ENCODE results near the gene TENM3.

TENM3 gene

GRCh38 chr4:182294451-182294850 is 51.2 kb downstream of the TENM3 start:
- DNase-seq (ENCODE audit: low spot score): no peak
- ChIA-PET CTCF (interaction anchor here (0.7 kb wide), 1 partner anchor 69 kb away, joined by 3 read pairs; no protein-coding TSS in a partner anchor), POLR2A (ENCODE audit: low non-redundant PET) (no interaction called here)
- TF ChIP-seq CTCF (conservative IDR thresholded peaks at IDR 0.05; ENCODE audit: low read depth): no peak
- no peak overlapping the region for H3K27ac ChIP-seq

DNA sequence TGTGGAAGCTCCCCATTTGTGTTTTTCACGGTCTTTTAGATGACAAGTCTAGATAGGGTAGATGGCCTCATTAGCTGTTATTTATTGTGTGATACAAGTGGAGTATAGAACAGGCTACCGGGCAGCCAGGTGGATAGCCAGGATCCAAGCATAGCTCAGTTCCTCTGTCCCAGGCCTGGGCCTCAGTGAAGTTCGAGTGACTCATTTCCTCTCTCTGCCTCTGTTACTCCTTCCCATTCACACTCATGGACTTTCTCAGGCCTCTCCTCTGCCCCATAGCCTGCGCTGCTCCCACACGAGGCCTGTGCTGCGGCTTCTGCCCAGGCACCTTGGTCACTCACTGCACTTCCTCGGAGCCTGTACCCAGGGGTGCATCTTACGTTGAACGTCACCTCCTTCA is 54.5 kb downstream of the TENM3 start:
- ChIA-PET POLR2A (ENCODE audit: low non-redundant PET) (no interaction called here), CTCF (interaction anchor here (0.6 kb wide), 1 partner anchor 18 kb away, joined by 4 read pairs; no protein-coding TSS in a partner anchor)
- no peak for TF ChIP-seq CTCF (conservative IDR thresholded peaks at IDR 0.05; ENCODE audit: low read depth)
- no peak overlapping the region for H3K27ac ChIP-seq
- DNase-seq (ENCODE audit: low spot score): peak; percentile 12

- ChIA-PET POLR2A (ENCODE audit: low non-redundant PET) (no interaction called here), CTCF (no interaction called here)
- H3K27ac ChIP-seq: no peak overlapping the region
- no peak for DNase-seq (ENCODE audit: low spot score)
- TF ChIP-seq CTCF (conservative IDR thresholded peaks at IDR 0.05; ENCODE audit: low read depth): no peak
Measured at GRCh38 chr4:182301736-182302135, 58.5 kb downstream of the TENM3 start.

DNA sequence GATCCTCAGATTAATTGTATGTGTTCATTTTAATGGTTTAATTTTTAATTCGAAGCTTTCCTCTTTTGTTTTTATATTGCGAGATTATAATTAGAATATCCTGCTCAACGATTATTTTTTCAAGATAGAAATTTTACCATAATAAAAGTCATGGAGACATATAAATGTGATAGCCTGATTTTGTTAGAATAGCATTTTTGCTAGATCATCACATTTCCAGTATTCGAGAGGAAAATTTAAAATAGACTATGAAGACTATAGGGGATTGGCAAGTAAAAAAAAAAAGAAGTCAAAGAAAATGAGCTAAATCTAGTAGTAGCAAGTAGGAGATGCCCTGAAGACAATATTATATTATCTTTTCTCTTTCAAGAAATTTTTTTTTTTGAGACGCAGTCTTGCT is 60.6 kb downstream of the TENM3 start:
- POLR2A ChIA-PET (ENCODE audit: low non-redundant PET): no interaction called here
- TF ChIP-seq CTCF (conservative IDR thresholded peaks at IDR 0.05; ENCODE audit: low read depth): no peak
- CTCF ChIA-PET: interaction anchor here (0.6 to 0.7 kb wide), 3 partner anchors 39 to 135 kb away, joined by 3 to 4 read pairs (median 3); no protein-coding TSS in a partner anchor
- H3K27ac ChIP-seq: no peak overlapping the region
- no peak for DNase-seq (ENCODE audit: low spot score)

GRCh38 chr4:182306792-182307507 is 63.7 kb downstream of the TENM3 start:
- ChIA-PET CTCF (interaction anchor here (0.5 to 0.7 kb wide), 3 partner anchors 27 to 1032 kb away, joined by 3 to 4 read pairs (median 3); no protein-coding TSS in a partner anchor), POLR2A (ENCODE audit: low non-redundant PET) (no interaction called here)
- no peak for TF ChIP-seq CTCF (conservative IDR thresholded peaks at IDR 0.05; ENCODE audit: low read depth)
- DNase-seq (ENCODE audit: low spot score): peak; percentile 44
- no peak overlapping the region for H3K27ac ChIP-seq

- peak; percentile 83 for DNase-seq (ENCODE audit: low spot score)
- peak overlapping the region; percentile 98 for H3K27ac ChIP-seq
- ChIA-PET POLR2A (ENCODE audit: low non-redundant PET) (no interaction called here), CTCF (interaction anchor here (0.5 to 0.7 kb wide), 3 partner anchors 368 to 1067 kb away, joined by 3 to 4 read pairs (median 3); no protein-coding TSS in a partner anchor)
- TF ChIP-seq CTCF (conservative IDR thresholded peaks at IDR 0.05; ENCODE audit: low read depth): no peak
Measured at GRCh38 chr4:182307746-182308145, 64.5 kb downstream of the TENM3 start.

Data from RWPE1 (cell line).